Measurements from ENCODE around the gene MPZL3.
"Not testable (repeated sequence)": the region's sequence is repeated elsewhere in the genome, so short reads cannot be mapped to it uniquely, and the experiment has no call there.

Gene MPZL3

GRCh38 chr11:118198370-118198769 is 53.8 kb downstream of the MPZL3 start:
- TF ChIP-seq ZFX (IDR thresholded peaks at IDR 0.05), result no peak
- peak; percentile 96 for TF ChIP-seq CTCF (conservative IDR thresholded peaks at IDR 0.05)
- H3K27ac ChIP-seq, result no peak overlapping the region

- no peak overlapping the region for H3K27ac ChIP-seq
- no peak for TF ChIP-seq CTCF (conservative IDR thresholded peaks at IDR 0.05)
- TF ChIP-seq ZFX (IDR thresholded peaks at IDR 0.05), result no peak
Observed at GRCh38 chr11:118194835-118195627, 57.1 kb downstream of the MPZL3 start.

- H3K27ac ChIP-seq, result no peak overlapping the region
Observed at GRCh38 chr11:118193910-118194566, 58.1 kb downstream of the MPZL3 start.

GRCh38 chr11:118192817-118193216 is 59.3 kb downstream of the MPZL3 start:
- H3K27ac ChIP-seq, result not testable (repeated sequence)

More at GRCh38 chr11:118193910-118194566, 58.1 kb downstream of the MPZL3 start:
- TF ChIP-seq CTCF (conservative IDR thresholded peaks at IDR 0.05) (no peak), ZFX (IDR thresholded peaks at IDR 0.05) (no peak)

- H3K27ac ChIP-seq, result not testable (repeated sequence)
Observed at GRCh38 chr11:118190942-118191506, 61.1 kb downstream of the MPZL3 start.

GRCh38 chr11:118186346-118187107 is 65.6 kb downstream of the MPZL3 start:
- H3K27ac ChIP-seq, result no peak overlapping the region
- TF ChIP-seq ZFX (IDR thresholded peaks at IDR 0.05) (no peak), CTCF (conservative IDR thresholded peaks at IDR 0.05) (no peak)

- H3K27ac ChIP-seq, result no peak overlapping the region
- TF ChIP-seq ZFX (IDR thresholded peaks at IDR 0.05) (no peak), CTCF (conservative IDR thresholded peaks at IDR 0.05) (no peak)
Observed at GRCh38 chr11:118184784-118185579, 67.2 kb downstream of the MPZL3 start.

GRCh38 chr11:118183691-118184090 is 68.5 kb downstream of the MPZL3 start:
- H3K27ac ChIP-seq, result not testable (repeated sequence)
